Measurements from ENCODE around the gene GARIN5A. TPM values are rescaled to one million over a fixed set of nuclear protein-coding genes. Genes with fewer than 3 reads are reported as not detected.

The GARIN5A gene
- total RNA-seq, 1 donor from 2014 or later: 11.5 TPM

DNA sequence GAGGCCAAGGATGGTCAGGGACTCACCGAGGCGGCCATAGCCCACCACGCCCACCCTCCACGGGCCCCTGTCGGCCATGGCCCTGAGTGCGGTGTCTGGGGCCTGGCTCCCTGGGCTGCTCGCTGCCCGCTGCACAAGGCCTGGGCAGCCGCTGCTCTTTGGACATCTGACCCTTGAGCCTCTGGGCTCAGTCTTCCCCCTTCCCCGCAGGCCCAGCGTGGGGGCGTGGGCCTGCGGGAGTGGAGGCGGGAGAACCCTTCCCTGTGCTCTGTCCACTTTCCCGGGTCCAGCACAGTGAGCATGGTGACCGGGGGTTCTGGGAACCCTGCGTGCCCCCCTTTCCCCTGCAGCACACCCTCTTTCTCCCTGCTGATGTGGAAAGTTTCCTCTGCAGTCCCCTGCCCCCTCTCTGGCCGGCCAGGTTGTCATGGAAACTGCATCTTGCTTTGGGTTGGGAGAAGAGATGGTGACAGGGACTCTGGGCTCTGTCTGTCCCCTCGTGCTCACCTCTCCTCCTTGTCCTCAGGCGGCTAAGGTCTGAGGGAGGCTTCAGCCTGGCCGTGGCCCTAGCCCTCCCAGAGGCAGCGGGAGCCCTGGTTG lies 37.2 kb upstream of the GARIN5A start, which contains the start of gene ASPDH:
Gene ASPDH, minus strand, starts transcription at position 168 of the 600 bp plus-strand sequence. Its CDS starts 90 bp downstream, at position 78.
- no peak for DNase-seq (ENCODE audit: low spot score in 2 of 2, unreplicated experiment in 2 of 2)
- Mint-ChIP-seq H3K27ac (no peak within 1 kb of the TSS), H3K9me3 (no peaks in the 10 kb centered on the region), H3K4me1 (peaks cover 10% of the 10 kb centered on the region), H3K36me3 (no peaks in the 10 kb centered on the region), H3K27me3 (ENCODE audit: low read depth) (no peaks in the 10 kb centered on the region), H3K4me3 (peak within 1 kb of the TSS; percentile 46)
- TF ChIP-seq, protein P1, sequence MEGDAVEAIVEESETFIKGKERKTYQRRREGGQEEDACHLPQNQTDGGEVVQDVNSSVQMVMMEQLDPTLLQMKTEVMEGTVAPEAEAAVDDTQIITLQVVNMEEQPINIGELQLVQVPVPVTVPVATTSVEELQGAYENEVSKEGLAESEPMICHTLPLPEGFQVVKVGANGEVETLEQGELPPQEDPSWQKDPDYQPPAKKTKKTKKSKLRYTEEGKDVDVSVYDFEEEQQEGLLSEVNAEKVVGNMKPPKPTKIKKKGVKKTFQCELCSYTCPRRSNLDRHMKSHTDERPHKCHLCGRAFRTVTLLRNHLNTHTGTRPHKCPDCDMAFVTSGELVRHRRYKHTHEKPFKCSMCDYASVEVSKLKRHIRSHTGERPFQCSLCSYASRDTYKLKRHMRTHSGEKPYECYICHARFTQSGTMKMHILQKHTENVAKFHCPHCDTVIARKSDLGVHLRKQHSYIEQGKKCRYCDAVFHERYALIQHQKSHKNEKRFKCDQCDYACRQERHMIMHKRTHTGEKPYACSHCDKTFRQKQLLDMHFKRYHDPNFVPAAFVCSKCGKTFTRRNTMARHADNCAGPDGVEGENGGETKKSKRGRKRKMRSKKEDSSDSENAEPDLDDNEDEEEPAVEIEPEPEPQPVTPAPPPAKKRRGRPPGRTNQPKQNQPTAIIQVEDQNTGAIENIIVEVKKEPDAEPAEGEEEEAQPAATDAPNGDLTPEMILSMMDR (IDR thresholded peaks at IDR 0.05; ENCODE audit: unreplicated experiment): no peak

DNA sequence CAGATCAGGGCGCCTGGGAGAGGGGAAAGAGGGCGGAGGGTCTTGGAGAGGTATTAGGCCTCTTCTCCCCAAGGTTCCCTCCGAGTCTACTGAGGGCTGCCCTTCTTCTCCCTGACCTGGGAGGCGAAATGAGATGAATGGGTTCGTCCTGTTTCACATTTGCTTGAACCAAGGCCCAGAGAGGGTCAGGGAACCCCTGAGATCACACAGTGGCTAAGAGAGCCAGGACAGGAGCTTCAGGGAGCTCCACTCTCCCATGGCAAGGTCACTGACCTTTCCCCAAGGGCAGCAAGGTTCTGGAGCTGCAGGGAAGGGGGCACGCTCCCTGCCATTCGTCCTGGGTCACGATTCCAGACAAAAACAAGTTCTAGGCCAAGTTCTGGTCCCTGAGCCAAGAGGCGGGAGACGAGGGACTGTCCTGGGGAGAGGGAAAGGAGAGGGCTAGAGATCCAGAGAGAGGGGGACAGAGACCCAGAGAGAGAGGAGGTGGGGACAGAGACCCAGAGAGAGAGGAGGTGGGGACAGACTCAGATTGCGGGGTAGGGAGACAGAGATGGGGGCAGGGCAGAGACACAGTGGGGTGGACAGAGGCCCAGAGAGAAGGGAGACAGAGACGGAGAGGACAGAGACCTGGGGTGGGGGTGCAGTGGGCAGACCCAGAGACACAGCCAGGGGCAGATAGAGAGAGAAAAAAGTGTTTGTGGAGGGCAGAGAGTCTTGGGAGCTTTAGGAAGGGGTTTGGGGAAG lies 36.5 kb upstream of the GARIN5A start:
- TF ChIP-seq, protein P1 (IDR thresholded peaks at IDR 0.05; ENCODE audit: unreplicated experiment): no peak
- Mint-ChIP-seq H3K9me3 (no peaks in the 10 kb centered on the region), H3K36me3 (no peaks in the 10 kb centered on the region), H3K27ac (no peak overlapping the region), H3K27me3 (ENCODE audit: low read depth) (no peaks in the 10 kb centered on the region), H3K4me3 (peak overlapping the region; percentile 46), H3K4me1 (peaks cover 10% of the 10 kb centered on the region)
- DNase-seq (ENCODE audit: low spot score in 2 of 2, unreplicated experiment in 2 of 2): no peak

DNA sequence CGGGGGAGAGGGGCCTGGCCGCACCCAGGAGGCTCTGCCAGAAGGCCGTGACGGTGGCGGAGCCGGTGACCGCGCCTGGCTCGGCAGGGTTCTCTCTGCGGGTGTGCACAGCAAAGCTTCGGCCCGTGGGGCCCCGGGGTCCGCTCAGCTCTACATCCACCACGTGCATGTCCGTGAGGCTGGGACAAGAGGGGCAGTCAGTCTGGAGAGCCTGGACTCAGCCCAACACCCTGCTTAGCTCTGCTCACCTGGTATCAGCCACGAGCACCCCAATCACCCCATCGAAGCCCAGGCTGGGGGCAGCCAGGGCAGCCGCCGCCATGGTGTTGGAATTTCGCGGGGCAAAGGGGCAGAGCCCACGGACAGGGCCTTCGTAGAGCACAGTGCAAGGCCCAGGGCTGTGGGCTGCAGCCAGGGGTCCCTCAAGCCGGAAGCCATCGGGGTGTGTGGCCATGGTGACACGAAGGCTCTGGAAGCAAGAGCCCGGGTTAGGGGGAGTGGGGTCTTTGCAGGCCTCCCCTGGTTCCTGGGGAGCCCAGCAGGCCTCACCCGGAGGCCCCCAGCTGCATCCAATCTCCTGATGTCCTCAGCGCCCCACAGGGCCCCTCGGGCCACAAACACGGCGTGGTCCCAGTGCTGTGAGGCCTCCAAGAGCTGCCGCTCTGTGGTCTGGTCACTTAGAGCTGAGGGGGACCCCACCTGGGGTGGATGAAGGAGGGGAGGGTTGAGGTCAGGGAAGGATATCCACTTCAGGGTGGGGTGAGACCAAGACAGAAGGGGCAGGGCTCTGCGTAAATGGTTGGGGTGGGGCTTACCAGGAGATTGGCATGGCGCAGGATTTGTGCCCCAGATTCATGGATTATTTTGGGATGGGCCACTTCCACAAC lies 35.7 kb upstream of the GARIN5A start:
- Mint-ChIP-seq H3K4me1 (peaks cover 10% of the 10 kb centered on the region), H3K27me3 (ENCODE audit: low read depth) (no peaks in the 10 kb centered on the region)

DNA sequence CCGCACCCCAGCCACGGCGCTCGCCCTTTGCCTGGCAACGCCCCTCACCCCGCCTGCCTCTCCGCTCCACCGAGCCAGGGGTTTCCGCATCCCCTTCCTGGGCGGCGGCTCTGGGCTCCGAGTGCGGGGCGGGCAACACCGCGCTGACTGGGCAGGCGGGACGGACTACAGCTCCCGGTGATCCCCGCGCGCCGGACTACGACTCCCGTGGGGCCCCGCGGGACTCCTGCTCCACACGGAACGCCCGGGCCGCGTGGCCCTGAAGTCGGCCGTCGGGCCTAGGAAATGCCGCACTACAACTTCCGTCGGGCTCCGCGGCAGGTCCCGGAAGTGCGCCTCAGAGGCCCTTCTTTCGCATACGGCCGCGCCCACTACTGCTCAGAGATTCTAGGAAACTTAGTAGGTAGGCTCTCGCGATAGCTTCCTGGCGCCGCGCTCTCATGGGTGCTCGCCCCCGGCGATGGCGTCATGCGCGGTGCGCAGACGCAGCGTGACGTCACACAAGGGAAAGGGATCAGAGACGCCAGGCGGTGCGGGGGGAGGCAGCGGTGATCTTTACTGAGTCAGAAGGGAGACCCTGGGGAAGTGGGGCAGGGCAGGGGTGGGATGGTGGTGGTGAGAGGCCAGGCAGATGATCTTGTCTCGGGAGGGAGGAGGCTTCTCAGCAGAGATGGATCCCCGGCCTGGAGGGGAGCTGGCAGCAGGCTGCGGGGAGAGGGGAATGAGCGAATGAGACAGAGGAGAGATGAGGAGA lies 34.6 kb upstream of the GARIN5A start, which contains the start of gene JOSD2:
Gene JOSD2, minus strand, starts transcription at position 123 of the 754 bp plus-strand sequence. CDS start 760 bp downstream, outside the sequence.
- H3K36me3 Mint-ChIP-seq: no peaks in the 10 kb centered on the region
- TF ChIP-seq, protein P1 (IDR thresholded peaks at IDR 0.05; ENCODE audit: unreplicated experiment): no peak
- H3K27me3 Mint-ChIP-seq (ENCODE audit: low read depth): no peaks in the 10 kb centered on the region
- peaks cover 10% of the 10 kb centered on the region for H3K4me1 Mint-ChIP-seq
- peak; percentile 94 to 97 for DNase-seq (ENCODE audit: low spot score in 2 of 2, unreplicated experiment in 2 of 2)
- H3K9me3 Mint-ChIP-seq: no peaks in the 10 kb centered on the region
- H3K4me3 Mint-ChIP-seq: peak within 1 kb of the TSS; percentile 93
- H3K27ac Mint-ChIP-seq: peak within 1 kb of the TSS; percentile 100

More for the DNA sequence above, 35.7 kb upstream of the GARIN5A start:
- Mint-ChIP-seq H3K4me3 (peak overlapping the region; percentile 93), H3K36me3 (no peaks in the 10 kb centered on the region), H3K27ac (no peak overlapping the region), H3K9me3 (no peaks in the 10 kb centered on the region)
- DNase-seq (ENCODE audit: low spot score in 2 of 2, unreplicated experiment in 2 of 2): no peak
- TF ChIP-seq, protein P1 (IDR thresholded peaks at IDR 0.05; ENCODE audit: unreplicated experiment): no peak

DNA sequence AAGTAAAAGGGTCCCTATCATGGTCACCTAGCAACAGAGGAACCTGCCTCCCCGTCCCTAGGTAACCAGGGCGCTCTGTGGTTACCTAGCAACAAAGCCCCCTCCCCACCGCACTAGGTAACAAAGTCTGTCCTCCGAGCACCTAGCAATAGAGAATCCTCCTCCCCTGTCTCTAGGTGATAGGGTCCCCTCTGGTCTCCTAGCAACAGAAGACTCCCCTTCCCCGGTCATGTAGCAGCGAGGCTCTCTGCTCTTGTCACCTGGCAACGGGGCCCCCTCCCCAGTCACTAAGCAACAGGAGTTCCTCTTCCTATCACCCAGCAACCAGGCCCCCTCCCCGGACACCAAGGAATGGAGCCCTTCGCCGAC lies 34.0 kb upstream of the GARIN5A start:
- Mint-ChIP-seq H3K9me3 (no peaks in the 10 kb centered on the region), H3K36me3 (peaks cover under 1% of the 10 kb centered on the region), H3K4me3 (peak overlapping the region; percentile 93), H3K4me1 (peaks cover 10% of the 10 kb centered on the region), H3K27me3 (ENCODE audit: low read depth) (no peaks in the 10 kb centered on the region), H3K27ac (peak overlapping the region; percentile 86)
- TF ChIP-seq, protein P1 (IDR thresholded peaks at IDR 0.05; ENCODE audit: unreplicated experiment): no peak
- DNase-seq (ENCODE audit: low spot score in 2 of 2, unreplicated experiment in 2 of 2): no peak

Data from mesothelial cell of epicardium (in vitro differentiated cells).